HG02798 (cell line): ENCODE results near the gene DCHS1.

ENCODE experiments used
- ATAC-seq: cut with Tn5 transposase; IDR thresholded peaks from one replicate; pipeline ENCODE4 v1.9.1; 2021; ENCODE audit warnings: mild to moderate bottlenecking; ENCODE audit not compliant: unreplicated experiment, poor library complexity

DCHS1 gene

GRCh38 chr11:6673523-6674218 is 18.1 kb upstream of the DCHS1 start:
- ATAC-seq = no peak

- no peak for ATAC-seq
Measured at GRCh38 chr11:6671991-6672390, 16.4 kb upstream of the DCHS1 start.

- no peak for ATAC-seq
Measured at GRCh38 chr11:6670202-6670830, 14.7 kb upstream of the DCHS1 start.

GRCh38 chr11:6667733-6668374 is 12.2 kb upstream of the DCHS1 start:
- peak; percentile 76 for ATAC-seq

- no peak for ATAC-seq
Measured at GRCh38 chr11:6666302-6667183, 10.9 kb upstream of the DCHS1 start.

GRCh38 chr11:6664551-6664950 is 8.9 kb upstream of the DCHS1 start:
- ATAC-seq = no peak

GRCh38 chr11:6663794-6664469 is 8.3 kb upstream of the DCHS1 start:
- no peak for ATAC-seq

- no peak for ATAC-seq
Measured at GRCh38 chr11:6660712-6661111, 5.1 kb upstream of the DCHS1 start.

GRCh38 chr11:6658647-6659046 is 3.0 kb upstream of the DCHS1 start:
- ATAC-seq = no peak

GRCh38 chr11:6657346-6657745 is 1.7 kb upstream of the DCHS1 start:
- no peak for ATAC-seq

GRCh38 chr11:6656936-6657335 is 1.3 kb upstream of the DCHS1 start:
- no peak for ATAC-seq

GRCh38 chr11:6656584-6656915 is 941 bp upstream of the DCHS1 start:
- no peak for ATAC-seq

GRCh38 chr11:6655020-6655789 is 404 bp downstream of the DCHS1 start:
- no peak for ATAC-seq

GRCh38 chr11:6654281-6655019 is 1.2 kb downstream of the DCHS1 start:
- no peak for ATAC-seq

GRCh38 chr11:6653656-6654055 is 2.0 kb downstream of the DCHS1 start:
- no peak for ATAC-seq

GRCh38 chr11:6653097-6653496 is 2.5 kb downstream of the DCHS1 start:
- ATAC-seq = no peak

GRCh38 chr11:6652182-6652581 is 3.4 kb downstream of the DCHS1 start:
- no peak for ATAC-seq

- ATAC-seq = no peak
Measured at GRCh38 chr11:6650980-6651379, 4.6 kb downstream of the DCHS1 start.

- no peak for ATAC-seq
Measured at GRCh38 chr11:6650104-6650503, 5.5 kb downstream of the DCHS1 start.
